Fibroblast of skin of left biceps (primary cell): Measurements from ENCODE around the gene EFCAB8.
"Not testable (repeated sequence)": the region's sequence is repeated elsewhere in the genome, so short reads cannot be mapped to it uniquely, and the experiment has no call there.

ENCODE experiments used
- DNase-seq, 2 experiments: peaks; one replicate each; pipeline ENCODE4 v3.0.0-alpha.2; 2013; ENCODE audit warnings: low read depth in 2 of 2

Gene EFCAB8

GRCh38 chr20:32911355-32911754 lies 52.6 kb downstream of the EFCAB8 start:
- no peak for DNase-seq

- no peak for DNase-seq
These were observed 54.0 kb downstream of the EFCAB8 start for GRCh38 chr20:32912688-32913087.

DNA sequence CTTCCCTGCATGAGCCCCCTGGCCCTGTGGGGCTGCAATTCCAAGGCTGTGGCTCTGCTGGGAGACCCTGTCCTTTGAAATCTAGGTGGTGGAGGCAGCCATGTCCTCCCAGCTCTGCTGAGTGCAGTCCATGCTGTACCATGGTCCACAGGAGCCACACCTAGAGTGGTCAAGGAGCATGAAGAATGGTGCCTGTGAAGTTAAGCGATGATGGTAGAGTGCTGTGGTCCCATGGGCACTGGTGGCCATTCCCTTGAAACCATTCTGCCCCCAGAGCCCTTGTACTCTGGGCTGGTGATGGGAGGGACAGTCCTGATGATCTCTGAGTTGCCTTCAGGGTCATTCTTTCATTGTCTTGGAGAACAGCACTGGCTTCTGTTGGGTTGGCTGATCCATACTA lies 55.3 kb downstream of the EFCAB8 start:
- DNase-seq: no peak

GRCh38 chr20:32917191-32917950 lies 58.6 kb downstream of the EFCAB8 start:
- DNase-seq: no peak

DNA sequence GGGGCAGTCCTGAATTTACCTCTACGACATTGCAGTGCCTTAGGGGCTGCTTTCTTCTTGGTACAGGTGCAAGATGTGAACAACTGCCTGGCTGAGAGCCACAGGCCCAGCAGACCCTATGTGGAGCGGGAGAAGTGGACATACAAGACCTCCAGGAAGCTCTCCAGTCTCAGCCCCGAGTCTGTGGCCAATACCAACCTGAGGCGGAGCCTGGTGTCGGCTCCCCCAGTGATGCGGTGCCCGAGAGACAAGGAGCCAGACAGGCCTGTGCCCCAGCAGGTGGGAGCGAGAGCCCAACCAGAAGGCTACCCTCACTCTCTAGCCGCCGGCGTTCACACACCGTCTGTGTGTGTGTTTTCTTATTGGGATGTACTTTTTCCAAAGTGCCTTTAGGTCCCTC lies 59.6 kb downstream of the EFCAB8 start:
- DNase-seq: no peak

DNA sequence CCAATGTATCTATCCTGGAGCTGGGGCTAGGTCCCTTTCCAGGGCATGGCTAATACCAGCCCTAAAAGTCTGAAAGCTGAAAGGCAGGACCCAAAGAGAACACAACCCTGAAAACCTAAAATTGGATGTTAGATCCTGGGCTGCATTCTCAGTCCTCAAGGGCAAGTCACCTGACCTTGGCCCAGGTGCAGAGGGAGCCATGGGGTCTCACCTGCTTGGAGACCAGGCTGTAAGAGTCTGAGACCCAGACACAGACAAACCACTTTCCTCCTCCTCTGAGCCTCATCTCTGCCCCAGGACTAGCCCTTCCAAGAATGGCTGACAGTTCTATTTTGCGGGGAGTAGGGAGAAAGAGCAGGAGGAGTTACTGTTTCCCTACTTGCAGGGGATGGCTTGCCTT lies 60.0 kb downstream of the EFCAB8 start:
- DNase-seq: no peak

GRCh38 chr20:32920066-32920465 lies 61.3 kb downstream of the EFCAB8 start:
- no peak for DNase-seq

- no peak for DNase-seq
These were observed 62.0 kb downstream of the EFCAB8 start for GRCh38 chr20:32920530-32921298.

DNA sequence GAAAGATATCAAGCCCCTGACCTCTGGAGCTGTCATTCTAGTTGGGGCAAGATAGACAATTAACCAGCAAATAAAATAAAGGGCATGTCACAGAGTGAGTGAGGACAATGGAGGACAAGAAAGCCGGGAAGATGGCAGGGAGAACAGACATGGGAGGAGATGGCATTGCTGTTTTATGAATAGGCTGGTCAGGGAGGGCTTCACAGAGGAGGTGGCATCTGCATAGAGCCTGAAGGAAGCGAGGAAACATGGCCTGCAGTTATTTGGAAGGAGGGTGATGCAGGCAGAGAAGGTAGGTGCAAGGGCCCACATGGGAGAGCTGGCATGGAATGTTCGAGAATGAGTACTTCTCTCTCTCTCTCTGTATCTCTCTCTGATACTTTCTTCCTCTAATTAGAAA lies 63.7 kb downstream of the EFCAB8 start:
- no peak for DNase-seq

GRCh38 chr20:32924781-32925180 lies 66.1 kb downstream of the EFCAB8 start:
- no peak for DNase-seq

GRCh38 chr20:32925481-32926196 lies 66.9 kb downstream of the EFCAB8 start:
- no peak for DNase-seq

DNA sequence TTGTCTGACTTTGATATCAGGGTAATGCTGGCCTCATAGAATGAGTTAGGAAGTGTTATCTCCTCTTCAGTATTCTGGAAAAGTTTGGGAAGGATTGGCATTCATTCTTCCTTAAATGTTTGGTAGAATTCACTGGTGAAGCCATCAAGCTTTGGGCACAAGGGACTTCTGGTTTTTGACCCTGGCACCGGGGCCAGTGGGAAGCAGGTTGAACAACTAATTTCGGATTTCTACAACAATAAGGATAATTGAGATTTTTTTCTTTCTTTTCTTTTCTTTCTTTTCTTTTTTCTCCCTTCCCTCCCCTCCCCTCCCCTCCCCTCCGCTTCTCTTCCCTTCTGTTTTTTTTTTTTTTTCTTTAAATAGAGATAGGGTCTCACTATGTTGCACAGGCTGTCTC lies 70.4 kb downstream of the EFCAB8 start:
- no peak for DNase-seq

DNA sequence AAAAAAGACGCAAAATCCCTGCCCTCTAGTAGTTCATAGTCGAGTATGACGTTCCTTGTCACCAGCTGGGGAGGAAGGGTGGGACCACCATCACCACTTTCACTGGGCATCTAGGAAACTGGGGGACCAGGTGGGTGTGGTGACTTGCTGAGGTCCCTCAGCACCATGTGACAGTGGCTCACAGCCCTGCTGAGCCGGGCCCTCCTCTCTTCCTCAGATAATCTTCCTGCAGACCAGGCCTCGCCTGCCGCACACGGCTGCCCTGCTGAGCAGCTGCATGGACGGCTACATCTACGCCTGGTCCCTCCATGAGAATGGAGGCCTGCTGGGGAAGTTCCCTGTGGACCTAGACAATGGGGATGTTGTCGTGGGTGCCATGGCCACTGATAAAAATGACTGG lies 71.5 kb downstream of the EFCAB8 start:
- DNase-seq: no peak

GRCh38 chr20:32930701-32931100 lies 72.0 kb downstream of the EFCAB8 start:
- no peak for DNase-seq

DNA sequence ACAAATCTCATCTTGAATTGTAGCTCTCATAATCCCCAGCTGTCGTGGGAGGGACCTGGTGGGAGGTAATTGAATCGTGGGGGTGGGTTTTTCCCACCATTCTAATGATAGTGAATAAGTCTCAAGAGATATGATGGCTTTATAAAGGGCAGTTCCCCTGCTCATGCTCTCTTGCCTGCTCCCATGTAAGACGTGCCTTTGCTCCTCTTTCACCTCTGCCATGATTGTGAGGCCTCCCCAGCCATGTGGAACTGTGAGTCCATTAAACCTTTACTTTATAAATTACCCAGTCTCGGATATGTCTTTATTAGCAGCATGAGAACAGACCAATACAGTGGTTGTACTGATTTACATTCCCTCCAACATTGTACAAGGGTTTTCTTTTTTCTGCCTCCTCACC lies 75.9 kb downstream of the EFCAB8 start:
- no peak for DNase-seq

DNA sequence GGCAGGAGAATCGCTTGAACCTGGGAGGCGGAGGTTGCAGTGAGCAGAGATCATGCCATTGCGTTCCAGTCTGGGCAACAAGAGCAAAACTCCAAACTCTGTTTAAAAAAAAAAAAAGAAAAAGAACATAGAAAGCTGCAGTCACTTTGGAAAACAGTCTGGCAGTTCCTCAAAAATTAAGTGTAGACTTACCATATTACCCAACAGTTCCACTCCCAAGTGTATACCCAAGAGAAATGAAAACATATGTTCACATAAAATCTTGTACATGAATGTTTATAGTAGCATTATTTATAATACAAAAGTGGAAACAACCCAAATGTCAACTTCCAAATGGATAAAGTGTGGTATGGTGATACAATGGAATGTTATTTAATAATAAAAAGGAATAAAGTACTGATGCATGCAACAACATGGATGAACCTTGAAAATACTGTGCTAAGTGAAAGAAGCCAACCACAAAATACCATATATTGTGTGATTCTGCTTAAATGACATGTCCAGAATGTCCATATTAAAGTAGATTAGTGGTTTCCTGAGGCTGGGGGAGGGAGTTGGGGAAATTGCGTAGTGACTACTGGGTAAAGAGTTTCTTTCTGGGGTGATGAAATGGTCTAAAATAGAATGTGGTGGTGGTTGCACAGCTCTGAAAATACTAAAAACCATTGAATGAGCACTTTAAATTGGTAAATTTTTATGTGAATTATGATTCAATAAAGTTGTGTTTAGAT lies 82.6 kb downstream of the EFCAB8 start:
- peak in 1 of 2 experiments; percentile 15 for DNase-seq

DNA sequence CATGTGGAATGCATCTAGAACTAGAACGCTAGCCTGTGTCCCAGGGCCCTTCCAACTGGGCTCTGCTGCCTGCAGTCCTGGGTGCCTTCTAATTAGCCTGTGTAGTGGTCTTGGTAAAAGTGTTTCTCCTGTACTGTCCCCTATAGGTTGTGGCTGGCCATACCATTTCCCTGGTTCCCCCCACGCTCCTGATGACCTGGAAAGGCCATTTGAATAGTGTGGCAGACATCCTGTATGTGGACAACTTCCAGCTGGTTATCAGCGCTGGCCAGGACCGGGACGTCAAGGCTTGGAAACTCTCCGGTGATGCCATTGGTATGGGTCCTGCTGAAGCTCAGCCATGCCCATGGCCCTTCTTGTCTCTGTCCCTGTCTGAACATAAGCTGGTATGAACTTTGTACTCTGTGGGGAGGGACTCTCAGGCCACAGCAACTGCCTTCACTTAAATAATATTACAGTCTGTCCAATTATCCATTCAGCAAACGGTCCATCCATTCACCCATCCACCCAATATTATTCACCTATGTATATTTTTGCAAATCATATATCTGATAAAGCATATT lies 84.8 kb downstream of the EFCAB8 start:
- no peak for DNase-seq

- peak in 1 of 2 experiments; percentile 3 for DNase-seq
These were observed 87.0 kb downstream of the EFCAB8 start for GRCh38 chr20:32945710-32946221.

GRCh38 chr20:32946629-32947028 lies 87.9 kb downstream of the EFCAB8 start:
- DNase-seq: no peak

DNA sequence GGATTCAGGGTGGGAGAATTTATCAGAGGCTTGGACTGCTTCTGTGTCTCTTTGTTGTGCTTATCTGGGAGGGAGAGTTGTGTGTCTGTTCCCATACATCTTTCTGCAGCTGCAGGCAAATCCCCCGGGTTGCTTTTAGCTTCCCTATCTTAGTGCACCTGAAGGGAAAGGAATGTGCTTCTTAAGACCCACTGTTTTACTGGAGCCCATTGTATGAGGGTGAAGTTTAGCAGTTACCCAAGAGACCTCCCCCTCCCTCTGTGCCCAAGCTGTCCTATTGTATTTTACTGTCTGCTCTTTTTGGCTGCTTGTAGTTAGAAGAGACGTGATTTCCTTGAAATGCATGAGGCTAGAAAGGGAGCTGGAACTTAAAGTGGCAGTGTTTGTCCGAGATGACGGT lies 91.8 kb downstream of the EFCAB8 start:
- DNase-seq: not testable (repeated sequence)

GRCh38 chr20:32957459-32957858 lies 98.7 kb downstream of the EFCAB8 start:
- no peak for DNase-seq
